ENCODE measurements around the gene TLE1.

TLE1 gene

GRCh38 chr9:81720450-81721086 is 31.2 kb upstream of the TLE1 start:
- no peak for DNase-seq (ENCODE audit: low read depth)
- TF ChIP-seq, protein P1, sequence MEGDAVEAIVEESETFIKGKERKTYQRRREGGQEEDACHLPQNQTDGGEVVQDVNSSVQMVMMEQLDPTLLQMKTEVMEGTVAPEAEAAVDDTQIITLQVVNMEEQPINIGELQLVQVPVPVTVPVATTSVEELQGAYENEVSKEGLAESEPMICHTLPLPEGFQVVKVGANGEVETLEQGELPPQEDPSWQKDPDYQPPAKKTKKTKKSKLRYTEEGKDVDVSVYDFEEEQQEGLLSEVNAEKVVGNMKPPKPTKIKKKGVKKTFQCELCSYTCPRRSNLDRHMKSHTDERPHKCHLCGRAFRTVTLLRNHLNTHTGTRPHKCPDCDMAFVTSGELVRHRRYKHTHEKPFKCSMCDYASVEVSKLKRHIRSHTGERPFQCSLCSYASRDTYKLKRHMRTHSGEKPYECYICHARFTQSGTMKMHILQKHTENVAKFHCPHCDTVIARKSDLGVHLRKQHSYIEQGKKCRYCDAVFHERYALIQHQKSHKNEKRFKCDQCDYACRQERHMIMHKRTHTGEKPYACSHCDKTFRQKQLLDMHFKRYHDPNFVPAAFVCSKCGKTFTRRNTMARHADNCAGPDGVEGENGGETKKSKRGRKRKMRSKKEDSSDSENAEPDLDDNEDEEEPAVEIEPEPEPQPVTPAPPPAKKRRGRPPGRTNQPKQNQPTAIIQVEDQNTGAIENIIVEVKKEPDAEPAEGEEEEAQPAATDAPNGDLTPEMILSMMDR (conservative IDR thresholded peaks at IDR 0.05; ENCODE audit: control insufficient read depth, insufficient read depth, low read depth, low read length): no peak
- no peak overlapping the region for H3K4me3 ChIP-seq (ENCODE audit: control insufficient read depth, low read depth, low read length)

- H3K4me3 ChIP-seq (ENCODE audit: control insufficient read depth, low read depth, low read length): no peak overlapping the region
- TF ChIP-seq, protein P1 (conservative IDR thresholded peaks at IDR 0.05; ENCODE audit: control insufficient read depth, insufficient read depth, low read depth, low read length): no peak
- no peak for DNase-seq (ENCODE audit: low read depth)
These were observed 30.6 kb upstream of the TLE1 start for GRCh38 chr9:81719972-81720371.

GRCh38 chr9:81718244-81718643 is 28.9 kb upstream of the TLE1 start:
- no peak overlapping the region for H3K4me3 ChIP-seq (ENCODE audit: control insufficient read depth, low read depth, low read length)
- DNase-seq (ENCODE audit: low read depth): no peak
- TF ChIP-seq, protein P1 (conservative IDR thresholded peaks at IDR 0.05; ENCODE audit: control insufficient read depth, insufficient read depth, low read depth, low read length): no peak

- DNase-seq (ENCODE audit: low read depth): no peak
- TF ChIP-seq, protein P1 (conservative IDR thresholded peaks at IDR 0.05; ENCODE audit: control insufficient read depth, insufficient read depth, low read depth, low read length): no peak
- no peak overlapping the region for H3K4me3 ChIP-seq (ENCODE audit: control insufficient read depth, low read depth, low read length)
These were observed 28.4 kb upstream of the TLE1 start for GRCh38 chr9:81717747-81718077.

GRCh38 chr9:81717061-81717746 is 27.9 kb upstream of the TLE1 start:
- no peak overlapping the region for H3K4me3 ChIP-seq (ENCODE audit: control insufficient read depth, low read depth, low read length)
- TF ChIP-seq, protein P1 (conservative IDR thresholded peaks at IDR 0.05; ENCODE audit: control insufficient read depth, insufficient read depth, low read depth, low read length): no peak
- DNase-seq (ENCODE audit: low read depth): no peak

- H3K4me3 ChIP-seq (ENCODE audit: control insufficient read depth, low read depth, low read length): no peak overlapping the region
- TF ChIP-seq, protein P1 (conservative IDR thresholded peaks at IDR 0.05; ENCODE audit: control insufficient read depth, insufficient read depth, low read depth, low read length): no peak
- DNase-seq (ENCODE audit: low read depth): peak; percentile 12
These were observed 27.1 kb upstream of the TLE1 start for GRCh38 chr9:81716409-81716808.
